ENCODE measurements around the gene C1QL3. TPM values are rescaled to one million over a fixed set of nuclear protein-coding genes. Genes with fewer than 3 reads are reported as not detected.

C1QL3 gene
- total RNA-seq, 4 donors from 2014 or later = 0.33 TPM; not detected in 3

DNA sequence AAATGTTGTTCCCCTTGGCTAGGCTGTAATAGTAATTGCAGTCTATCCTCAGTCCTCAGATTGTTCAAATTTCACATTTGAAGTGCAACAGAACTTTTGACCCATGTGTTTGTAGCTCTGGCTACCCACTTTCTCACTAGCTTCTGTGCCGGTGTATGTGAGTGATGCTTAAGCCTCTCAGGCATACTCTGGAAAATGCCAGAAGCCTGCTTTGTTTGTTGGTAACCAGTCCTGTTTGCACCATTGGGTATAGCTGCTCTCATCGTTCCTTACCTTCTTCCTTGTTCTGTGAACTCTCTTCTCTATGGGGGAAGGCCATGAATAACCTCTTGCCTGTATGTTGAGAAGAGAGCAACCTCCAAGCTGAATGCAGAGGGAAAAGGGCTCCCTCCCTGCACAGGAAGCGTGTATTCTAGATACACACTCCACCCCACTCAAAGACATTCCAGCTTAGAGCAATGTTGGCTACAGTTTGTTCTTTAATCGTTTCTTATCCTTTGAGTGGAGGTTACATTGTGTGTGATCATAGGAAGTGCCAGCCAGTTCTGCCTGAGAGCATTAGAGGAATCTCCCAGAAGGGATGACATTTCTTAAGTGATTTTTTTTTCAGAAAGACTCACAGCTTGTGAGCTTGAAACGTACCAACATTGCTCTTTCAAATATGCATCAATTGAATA lies 40.5 kb downstream of the C1QL3 start:
- WGBS, 2 donors = 25 to 39% methylated on average over 5 of the region's 5 CpGs
- H3K4me3 ChIP-seq (replicated peaks in 1 of 3) = no peak overlapping the region
- peak overlapping the region; percentile 23 to 83 (median 83) for H3K27ac ChIP-seq
- no peaks in the 10 kb centered on the region for H3K27me3 ChIP-seq
- H3K36me3 ChIP-seq = no peaks in the 10 kb centered on the region
- intact Hi-C loops (cut with DNase I) = loop anchor here (10.0 kb wide), 1 partner anchor 46 kb away; the partner anchor contains the start of gene PTER
- peaks cover 22 to 31% of the 10 kb centered on the region in 2 donors for H3K4me1 ChIP-seq
- no peaks in the 10 kb centered on the region for H3K9me3 ChIP-seq
- DNase-seq = peak; percentile 67 to 70
- no peak for TF ChIP-seq POLR2A (IDR thresholded peaks at IDR 0.05)
- TF ChIP-seq, protein P1, sequence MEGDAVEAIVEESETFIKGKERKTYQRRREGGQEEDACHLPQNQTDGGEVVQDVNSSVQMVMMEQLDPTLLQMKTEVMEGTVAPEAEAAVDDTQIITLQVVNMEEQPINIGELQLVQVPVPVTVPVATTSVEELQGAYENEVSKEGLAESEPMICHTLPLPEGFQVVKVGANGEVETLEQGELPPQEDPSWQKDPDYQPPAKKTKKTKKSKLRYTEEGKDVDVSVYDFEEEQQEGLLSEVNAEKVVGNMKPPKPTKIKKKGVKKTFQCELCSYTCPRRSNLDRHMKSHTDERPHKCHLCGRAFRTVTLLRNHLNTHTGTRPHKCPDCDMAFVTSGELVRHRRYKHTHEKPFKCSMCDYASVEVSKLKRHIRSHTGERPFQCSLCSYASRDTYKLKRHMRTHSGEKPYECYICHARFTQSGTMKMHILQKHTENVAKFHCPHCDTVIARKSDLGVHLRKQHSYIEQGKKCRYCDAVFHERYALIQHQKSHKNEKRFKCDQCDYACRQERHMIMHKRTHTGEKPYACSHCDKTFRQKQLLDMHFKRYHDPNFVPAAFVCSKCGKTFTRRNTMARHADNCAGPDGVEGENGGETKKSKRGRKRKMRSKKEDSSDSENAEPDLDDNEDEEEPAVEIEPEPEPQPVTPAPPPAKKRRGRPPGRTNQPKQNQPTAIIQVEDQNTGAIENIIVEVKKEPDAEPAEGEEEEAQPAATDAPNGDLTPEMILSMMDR (IDR thresholded peaks at IDR 0.05) = no peak

DNA sequence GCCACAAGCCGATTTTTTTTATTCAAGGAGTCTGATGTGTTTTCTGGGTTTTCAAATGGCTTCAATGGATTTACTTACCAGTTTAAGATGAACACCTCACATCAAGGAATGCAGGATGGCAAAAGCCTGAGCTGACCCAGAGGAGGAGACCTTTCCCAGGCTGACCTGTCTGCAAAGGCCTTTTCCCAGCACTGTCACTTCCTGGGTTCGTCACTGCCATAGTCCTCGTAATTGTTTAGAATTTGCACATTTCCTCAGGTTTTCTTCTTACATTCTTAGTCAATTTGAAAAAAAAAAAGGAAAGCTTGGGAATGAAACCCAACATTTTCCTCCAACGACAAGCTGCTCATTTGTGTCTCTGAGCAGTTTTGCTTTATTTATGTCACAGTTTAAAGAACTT lies 42.9 kb downstream of the C1QL3 start:
- intact Hi-C loops (cut with DNase I) = no loop called here
- WGBS, 2 donors = 90 to 93% methylated on average over 4 of the region's 4 CpGs
- no peak for TF ChIP-seq POLR2A (IDR thresholded peaks at IDR 0.05)
- TF ChIP-seq, protein P1 (IDR thresholded peaks at IDR 0.05) = no peak
- no peak overlapping the region for H3K27ac ChIP-seq
- H3K4me1 ChIP-seq = peaks cover 22 to 31% of the 10 kb centered on the region in 2 donors
- H3K4me3 ChIP-seq (replicated peaks in 1 of 3) = no peak overlapping the region
- no peaks in the 10 kb centered on the region for H3K27me3 ChIP-seq
- no peaks in the 10 kb centered on the region for H3K9me3 ChIP-seq
- H3K36me3 ChIP-seq = no peaks in the 10 kb centered on the region
- no peak for DNase-seq

DNA sequence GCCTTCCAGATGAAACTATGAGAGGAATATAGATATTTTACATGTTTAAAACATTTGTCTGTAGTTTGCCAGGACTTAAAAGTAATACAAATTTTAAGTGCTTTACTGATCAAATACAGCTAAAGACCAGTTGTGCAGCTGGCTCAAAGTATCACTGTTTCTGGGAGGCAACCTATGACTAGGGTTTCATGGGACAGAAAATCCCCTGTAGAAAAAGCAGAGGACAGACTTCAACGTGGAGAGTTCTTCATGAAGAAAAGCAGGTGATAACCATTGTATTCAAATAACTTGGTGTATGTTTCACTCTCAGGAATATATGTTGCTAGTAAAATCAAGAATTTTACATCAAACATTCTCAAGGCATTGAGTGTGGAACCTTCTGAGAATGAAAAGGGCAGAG lies 43.9 kb downstream of the C1QL3 start:
- Histone ChIP-seq H3K27me3 (no peaks in the 10 kb centered on the region), H3K9me3 (no peaks in the 10 kb centered on the region), H3K27ac (no peak overlapping the region), H3K4me1 (peaks cover 18 to 23% of the 10 kb centered on the region in 2 donors), H3K4me3 (replicated peaks in 1 of 3) (no peak overlapping the region), H3K36me3 (no peaks in the 10 kb centered on the region)
- intact Hi-C loops (cut with DNase I) = no loop called here
- 76 to 85% methylated on average over 1 of the region's 1 CpG for WGBS, 2 donors
- TF ChIP-seq, protein P1 (IDR thresholded peaks at IDR 0.05) = no peak
- TF ChIP-seq POLR2A (IDR thresholded peaks at IDR 0.05) = no peak
- DNase-seq = no peak

DNA sequence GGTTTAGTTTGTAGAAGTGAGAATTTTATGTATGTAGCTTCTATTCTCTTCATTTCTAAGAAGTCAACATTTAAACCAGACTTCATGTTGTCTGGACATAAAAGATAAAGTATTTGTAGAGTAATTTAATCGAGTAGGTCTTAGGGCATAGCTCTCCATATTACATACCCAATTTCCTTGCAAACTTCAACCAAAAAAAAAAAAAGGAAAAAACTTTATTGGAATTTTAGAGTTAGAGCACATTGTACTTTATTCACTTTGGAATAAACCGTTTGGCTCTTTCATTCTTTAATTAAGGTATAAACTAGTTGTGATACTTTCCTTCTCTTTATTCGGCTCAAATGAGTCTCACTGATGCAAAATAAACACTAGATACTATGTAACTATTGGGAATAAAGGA lies 48.9 kb downstream of the C1QL3 start:
- TF ChIP-seq, protein P1 (IDR thresholded peaks at IDR 0.05) = no peak
- no peak for TF ChIP-seq POLR2A (IDR thresholded peaks at IDR 0.05)
- H3K36me3 ChIP-seq = no peaks in the 10 kb centered on the region
- H3K4me3 ChIP-seq (replicated peaks in 1 of 3) = no peak overlapping the region
- H3K27ac ChIP-seq = no peak overlapping the region
- no peaks in the 10 kb centered on the region for H3K4me1 ChIP-seq
- 90 to 94% methylated on average over 3 of the region's 3 CpGs for WGBS, 2 donors
- intact Hi-C loops (cut with DNase I) = no loop called here
- no peak for DNase-seq
- H3K9me3 ChIP-seq = no peaks in the 10 kb centered on the region
- H3K27me3 ChIP-seq = no peaks in the 10 kb centered on the region

DNA sequence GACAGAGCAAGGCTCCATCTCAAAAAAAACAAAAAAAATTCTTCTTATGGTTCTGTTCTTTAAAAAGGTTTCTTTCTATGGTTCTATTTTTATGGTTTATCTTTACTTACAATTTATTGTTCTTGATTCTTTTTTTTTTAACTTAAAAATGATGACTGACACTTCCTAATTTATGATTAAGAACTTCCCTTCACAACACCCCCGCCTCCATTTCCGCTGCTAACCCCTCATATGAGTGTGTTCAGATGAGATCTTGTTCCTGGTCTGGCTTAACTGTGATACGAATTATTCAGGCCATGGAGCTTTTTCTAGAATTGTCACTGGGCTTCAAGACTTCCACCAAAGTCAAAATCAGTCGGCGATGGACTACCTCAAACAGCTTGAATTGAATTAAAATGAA lies 50.9 kb downstream of the C1QL3 start:
- DNase-seq = no peak
- Histone ChIP-seq H3K36me3 (no peaks in the 10 kb centered on the region), H3K9me3 (no peaks in the 10 kb centered on the region), H3K4me3 (replicated peaks in 1 of 3) (no peak overlapping the region), H3K27ac (no peak overlapping the region), H3K4me1 (no peaks in the 10 kb centered on the region), H3K27me3 (no peaks in the 10 kb centered on the region)
- 84% methylated on average over 5 of the region's 5 CpGs for WGBS, 2 donors
- no peak for TF ChIP-seq POLR2A (IDR thresholded peaks at IDR 0.05)
- TF ChIP-seq, protein P1 (IDR thresholded peaks at IDR 0.05) = no peak
- intact Hi-C loops (cut with DNase I) = no loop called here

Data from thyroid gland (tissue), 4 donors.